IPS-15b (cell line): ENCODE measurements around the gene MMP20.

Experiments
- H3K27me3 ChIP-seq: one replicate; pipeline ENCODE4 v1.6.1; 2013; ENCODE audit warnings: low read length; ENCODE audit not compliant: control insufficient read depth, insufficient read depth
- H3K36me3 ChIP-seq: one replicate; pipeline ENCODE4 v1.6.1; 2013; ENCODE audit warnings: low read length; ENCODE audit not compliant: control insufficient read depth, insufficient read depth
- H3K4me1 ChIP-seq: one replicate; pipeline ENCODE4 v1.6.1; 2013; ENCODE audit warnings: mild to moderate bottlenecking, low read length; ENCODE audit not compliant: control insufficient read depth, insufficient read depth
- H3K4me3 ChIP-seq: one replicate; pipeline ENCODE4 v1.5.1; 2013; ENCODE audit warnings: low read depth, low read length
- H3K9ac ChIP-seq: one replicate; pipeline ENCODE4 v1.6.1; 2013; ENCODE audit warnings: low read depth, mild to moderate bottlenecking, low read length
- H3K9me3 ChIP-seq: one replicate; pipeline ENCODE4 v1.6.1; 2013; ENCODE audit warnings: mild to moderate bottlenecking, low read length; ENCODE audit not compliant: control insufficient read depth, insufficient read depth

The MMP20 gene

GRCh38 chr11:102573851-102574250 lies 51.3 kb downstream of the MMP20 start:
- no peaks in the 10 kb centered on the region for H3K4me1 ChIP-seq
- H3K9ac ChIP-seq = no peak overlapping the region
- H3K27me3 ChIP-seq = no peaks in the 10 kb centered on the region
- no peaks in the 10 kb centered on the region for H3K9me3 ChIP-seq
- H3K4me3 ChIP-seq = no peak overlapping the region
- H3K36me3 ChIP-seq = no peaks in the 10 kb centered on the region

- Histone ChIP-seq H3K9ac (no peak overlapping the region), H3K4me1 (no peaks in the 10 kb centered on the region), H3K27me3 (no peaks in the 10 kb centered on the region), H3K9me3 (no peaks in the 10 kb centered on the region), H3K36me3 (no peaks in the 10 kb centered on the region), H3K4me3 (no peak overlapping the region)
These were observed 52.4 kb downstream of the MMP20 start for GRCh38 chr11:102572554-102573220.

- H3K9ac ChIP-seq = no peak overlapping the region
- no peaks in the 10 kb centered on the region for H3K4me1 ChIP-seq
- no peaks in the 10 kb centered on the region for H3K27me3 ChIP-seq
- H3K4me3 ChIP-seq = no peak overlapping the region
- no peaks in the 10 kb centered on the region for H3K9me3 ChIP-seq
- H3K36me3 ChIP-seq = no peaks in the 10 kb centered on the region
These were observed 56.3 kb downstream of the MMP20 start for GRCh38 chr11:102568851-102569250.

GRCh38 chr11:102566112-102566511 lies 59.0 kb downstream of the MMP20 start:
- Histone ChIP-seq H3K4me3 (no peak overlapping the region), H3K9me3 (no peaks in the 10 kb centered on the region), H3K9ac (no peak overlapping the region), H3K36me3 (no peaks in the 10 kb centered on the region), H3K4me1 (no peaks in the 10 kb centered on the region), H3K27me3 (no peaks in the 10 kb centered on the region)

- Histone ChIP-seq H3K4me1 (peaks cover 7% of the 10 kb centered on the region), H3K4me3 (no peak overlapping the region), H3K9ac (no peak overlapping the region), H3K36me3 (no peaks in the 10 kb centered on the region), H3K27me3 (no peaks in the 10 kb centered on the region), H3K9me3 (no peaks in the 10 kb centered on the region)
These were observed 61.0 kb downstream of the MMP20 start for GRCh38 chr11:102564110-102564509.

GRCh38 chr11:102561636-102562035 lies 63.5 kb downstream of the MMP20 start:
- no peaks in the 10 kb centered on the region for H3K36me3 ChIP-seq
- no peaks in the 10 kb centered on the region for H3K27me3 ChIP-seq
- H3K9ac ChIP-seq = no peak overlapping the region
- no peaks in the 10 kb centered on the region for H3K9me3 ChIP-seq
- peaks cover 7% of the 10 kb centered on the region for H3K4me1 ChIP-seq
- no peak overlapping the region for H3K4me3 ChIP-seq

GRCh38 chr11:102560555-102561011 lies 64.5 kb downstream of the MMP20 start:
- Histone ChIP-seq H3K27me3 (no peaks in the 10 kb centered on the region), H3K4me3 (no peak overlapping the region), H3K9me3 (no peaks in the 10 kb centered on the region), H3K36me3 (no peaks in the 10 kb centered on the region), H3K4me1 (peaks cover 7% of the 10 kb centered on the region), H3K9ac (no peak overlapping the region)

- Histone ChIP-seq H3K36me3 (no peaks in the 10 kb centered on the region), H3K4me1 (peaks cover 7% of the 10 kb centered on the region), H3K4me3 (no peak overlapping the region)
These were observed 65.3 kb downstream of the MMP20 start for GRCh38 chr11:102559839-102560238.

GRCh38 chr11:102555091-102555490 lies 70.0 kb downstream of the MMP20 start:
- Histone ChIP-seq H3K27me3 (no peaks in the 10 kb centered on the region), H3K9me3 (no peaks in the 10 kb centered on the region)

More at GRCh38 chr11:102559839-102560238, 65.3 kb downstream of the MMP20 start:
- Histone ChIP-seq H3K9ac (no peak overlapping the region), H3K9me3 (no peaks in the 10 kb centered on the region), H3K27me3 (no peaks in the 10 kb centered on the region)

GRCh38 chr11:102553835-102554282 lies 71.3 kb downstream of the MMP20 start:
- H3K9ac ChIP-seq = no peak overlapping the region

More at GRCh38 chr11:102555091-102555490, 70.0 kb downstream of the MMP20 start:
- Histone ChIP-seq H3K4me3 (no peak overlapping the region), H3K4me1 (peaks cover 7% of the 10 kb centered on the region), H3K36me3 (no peaks in the 10 kb centered on the region), H3K9ac (no peak overlapping the region)

GRCh38 chr11:102552447-102553194 lies 72.5 kb downstream of the MMP20 start:
- Histone ChIP-seq H3K9ac (no peak overlapping the region), H3K9me3 (no peaks in the 10 kb centered on the region), H3K4me3 (no peak overlapping the region), H3K36me3 (no peaks in the 10 kb centered on the region), H3K4me1 (no peaks in the 10 kb centered on the region), H3K27me3 (no peaks in the 10 kb centered on the region)

More at GRCh38 chr11:102553835-102554282, 71.3 kb downstream of the MMP20 start:
- no peaks in the 10 kb centered on the region for H3K9me3 ChIP-seq
- no peaks in the 10 kb centered on the region for H3K36me3 ChIP-seq
- H3K27me3 ChIP-seq = no peaks in the 10 kb centered on the region
- no peak overlapping the region for H3K4me3 ChIP-seq
- no peaks in the 10 kb centered on the region for H3K4me1 ChIP-seq

- H3K27me3 ChIP-seq = no peaks in the 10 kb centered on the region
- H3K36me3 ChIP-seq = no peaks in the 10 kb centered on the region
- H3K4me1 ChIP-seq = no peaks in the 10 kb centered on the region
- H3K9me3 ChIP-seq = no peaks in the 10 kb centered on the region
- no peak overlapping the region for H3K9ac ChIP-seq
- H3K4me3 ChIP-seq = no peak overlapping the region
These were observed 73.1 kb downstream of the MMP20 start for GRCh38 chr11:102552020-102552419.
